Esophagus muscularis mucosa (tissue), 4 donors: ENCODE measurements around the gene KRT4. TPM values are rescaled to one million over a fixed set of nuclear protein-coding genes. Genes with fewer than 3 reads are reported as not detected.

Experiments
- DNase-seq: peaks from one replicate; pipeline ENCODE4 v3.0.0-alpha.2; 2017; ENCODE audit errors: extremely low spot score
- H3K27ac ChIP-seq, 4 donors: fragments of 200-600 bp; sonication (generic); replicated peaks in 1 of 4; 1 replicate in 3 of 4; 2 replicates in 1 of 4; pipeline ENCODE4 v1.5.1; 2016 to 2019; ENCODE audit warnings: mild to moderate bottlenecking in 1 of 4
- H3K27me3 ChIP-seq, 4 donors: fragments of 200-600 bp; sonication (generic); one replicate each; pipeline versions ENCODE4 v1.5.1 to v1.6.0; 2016 to 2019
- H3K36me3 ChIP-seq, 4 donors: fragments of 200-600 bp; sonication (generic); one replicate each; pipeline ENCODE4 v1.5.1; 2016 to 2019
- H3K4me1 ChIP-seq, 4 donors: fragments of 200-600 bp; sonication (generic); one replicate each; pipeline ENCODE4 v1.5.1; 2016 to 2019
- H3K4me3 ChIP-seq, 4 donors: fragments of 200-600 bp; sonication (generic); 1 replicate in 2 of 4; 2 replicates in 2 of 4; pipeline ENCODE4 v1.5.1; 2016 to 2019; ENCODE audit warnings: mild to moderate bottlenecking in 4 of 4, moderate library complexity in 1 of 4
- H3K9me3 ChIP-seq, 4 donors: fragments of 200-600 bp; sonication (generic); 1 replicate in 3 of 4; 2 replicates in 1 of 4; pipeline ENCODE4 v1.5.1; 2016 to 2019
- CTCF ChIP-seq, 3 experiments: fragments of 200-600 bp in 2 of 3; fragments of 450-650 bp in 1 of 3; sonication (generic) in 2 of 3; IDR thresholded peaks; one replicate each; pipeline ENCODE4 v1.5.1; 2017 to 2019; ENCODE audit warnings: antibody characterized with exemption in 3 of 3, mild to moderate bottlenecking in 2 of 3, moderate library complexity in 1 of 3
- EP300 ChIP-seq: sonication (generic); formaldehyde crosslinking; IDR thresholded peaks from one replicate; pipeline ENCODE4 v1.6.1; 2017; ENCODE audit warnings: antibody characterized with exemption
- POLR2A ChIP-seq: fragments of 450-650 bp; IDR thresholded peaks from one replicate; pipeline ENCODE4 v1.6.1; 2017; ENCODE audit warnings: antibody characterized with exemption, moderate library complexity, mild to moderate bottlenecking, low read depth
- POLR2AphosphoS5 ChIP-seq, 2 donors: sonication (generic); formaldehyde crosslinking; IDR thresholded peaks; one replicate each; pipeline ENCODE4 v1.6.1; 2017; ENCODE audit warnings: antibody characterized with exemption in 2 of 2
- WGBS: methylation state at CpG from one replicate; pipeline ENCODE4 v1.1.5; 2018; 5-methylcytosine and 5-hydroxymethylcytosine counted together
- intact Hi-C: fragments of 100-400 bp; cut with DNase I; formaldehyde crosslinking; loops from one replicate; pipeline ENCODE4 v1.15.1; 2023
- total RNA-seq, 4 donors: library from RNA; depleted of rRNA; stranded (reverse); fragments of >200 nt; gene quantifications; one replicate each; pipeline versions ENCODE4 v1.1.0 to v1.2.1, GENCODE V29; 2016

The KRT4 gene
- total RNA-seq, 4 donors from 2014 or later, result 0.13 to 5.4 (median 0.20) TPM

GRCh38 chr12:52788876-52789636 lies 24.9 kb downstream of the KRT4 start:
- peaks cover 0 to 57% (median 13%) of the 10 kb centered on the region in 4 donors for H3K27me3 ChIP-seq
- WGBS, result 89% methylated on average over 11 of the region's 11 CpGs
- no peak overlapping the region for H3K4me3 ChIP-seq
- H3K4me1 ChIP-seq, result peaks cover 0 to 10% (median 8%) of the 10 kb centered on the region in 4 donors
- TF ChIP-seq CTCF (IDR thresholded peaks at IDR 0.05) (no peak), POLR2AphosphoS5 (IDR thresholded peaks at IDR 0.05) (no peak), EP300 (no peak), POLR2A (no peak)
- H3K9me3 ChIP-seq, result no peaks in the 10 kb centered on the region
- no peaks in the 10 kb centered on the region for H3K36me3 ChIP-seq
- no peak for DNase-seq
- no peak overlapping the region for H3K27ac ChIP-seq
- intact Hi-C loops, result no loop called here

GRCh38 chr12:52788192-52788875 lies 25.6 kb downstream of the KRT4 start:
- H3K36me3 ChIP-seq, result no peaks in the 10 kb centered on the region
- DNase-seq, result no peak
- no peak for TF ChIP-seq POLR2A
- no peak for TF ChIP-seq EP300
- TF ChIP-seq CTCF (IDR thresholded peaks at IDR 0.05), result no peak
- no peak for TF ChIP-seq POLR2AphosphoS5 (IDR thresholded peaks at IDR 0.05)
- H3K4me1 ChIP-seq, result peaks cover 0 to 10% (median 8%) of the 10 kb centered on the region in 4 donors
- no peak overlapping the region for H3K4me3 ChIP-seq
- peaks cover 0 to 56% (median 13%) of the 10 kb centered on the region in 4 donors for H3K27me3 ChIP-seq
- WGBS, result 67% methylated on average over 6 of the region's 6 CpGs
- no peak overlapping the region for H3K27ac ChIP-seq
- intact Hi-C loops, result no loop called here
- H3K9me3 ChIP-seq, result no peaks in the 10 kb centered on the region

GRCh38 chr12:52787324-52788191 lies 26.4 kb downstream of the KRT4 start:
- no peak overlapping the region for H3K4me3 ChIP-seq
- intact Hi-C loops, result no loop called here
- 63% methylated on average over 6 of the region's 6 CpGs for WGBS
- TF ChIP-seq POLR2A (no peak), EP300 (no peak), POLR2AphosphoS5 (IDR thresholded peaks at IDR 0.05) (no peak), CTCF (IDR thresholded peaks at IDR 0.05) (no peak)
- H3K27me3 ChIP-seq, result peaks cover 0 to 49% (median 13%) of the 10 kb centered on the region in 4 donors
- H3K9me3 ChIP-seq, result no peaks in the 10 kb centered on the region
- H3K36me3 ChIP-seq, result no peaks in the 10 kb centered on the region
- peaks cover 0 to 10% (median 8%) of the 10 kb centered on the region in 4 donors for H3K4me1 ChIP-seq
- H3K27ac ChIP-seq, result no peak overlapping the region
- no peak for DNase-seq

GRCh38 chr12:52784909-52785308 lies 29.0 kb downstream of the KRT4 start:
- intact Hi-C loops, result no loop called here
- 91% methylated on average over 3 of the region's 3 CpGs for WGBS
- Histone ChIP-seq H3K4me1 (peaks cover 0 to 5% (median 3%) of the 10 kb centered on the region in 4 donors), H3K27ac (no peak overlapping the region), H3K36me3 (no peaks in the 10 kb centered on the region), H3K4me3 (no peak overlapping the region), H3K27me3 (peaks cover 0 to 30% (median 5%) of the 10 kb centered on the region in 4 donors), H3K9me3 (no peaks in the 10 kb centered on the region)
- no peak for DNase-seq
- no peak for TF ChIP-seq POLR2AphosphoS5 (IDR thresholded peaks at IDR 0.05)
- no peak for TF ChIP-seq CTCF (IDR thresholded peaks at IDR 0.05)
- no peak for TF ChIP-seq EP300
- no peak for TF ChIP-seq POLR2A
